ENCODE results near the gene CCDC47. TPM values are rescaled to one million over a fixed set of nuclear protein-coding genes. Genes with fewer than 3 reads are reported as not detected.

CCDC47 gene
- polyA plus RNA-seq, 3 donors from 2014 or later = 21.1 to 50.1 (median 43.3) TPM

DNA sequence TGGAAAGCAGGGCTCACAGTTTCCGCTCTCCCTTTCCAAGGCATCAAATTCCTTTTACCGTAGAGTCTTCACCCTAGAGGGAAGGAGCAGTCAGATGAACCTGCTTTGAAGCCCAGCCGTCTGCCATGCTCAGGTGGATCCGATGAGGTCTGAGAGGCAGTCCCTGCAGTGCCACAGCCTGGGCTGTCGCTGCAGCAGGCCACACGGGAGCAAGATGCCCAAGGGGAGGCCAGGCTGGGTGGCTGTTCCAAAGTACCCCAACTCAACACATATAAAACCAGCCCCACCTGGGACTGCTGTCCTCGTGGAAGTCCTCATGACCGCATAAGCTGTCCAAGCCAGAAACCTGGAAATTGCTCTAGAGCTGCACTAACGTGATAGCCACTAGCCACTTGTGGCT, 68.6 kb downstream of the CCDC47 start:
- no peaks in the 10 kb centered on the region for H3K9me3 Mint-ChIP-seq
- H3K4me3 Mint-ChIP-seq = peak overlapping the region in 2 of 5 donors; percentile 7 to 59
- peaks cover 9 to 29% (median 14%) of the 10 kb centered on the region in 3 donors for H3K27me3 Mint-ChIP-seq (ENCODE audit: low read depth in 3 of 3)
- H3K27ac Mint-ChIP-seq = peak overlapping the region; percentile 69 to 97 (median 95)
- H3K4me1 Mint-ChIP-seq = peaks cover 78 to 83% of the 10 kb centered on the region in 2 donors
- DNase-seq = no peak
- peaks cover 5 to 14% (median 13%) of the 10 kb centered on the region in 3 donors for H3K36me3 Mint-ChIP-seq

DNA sequence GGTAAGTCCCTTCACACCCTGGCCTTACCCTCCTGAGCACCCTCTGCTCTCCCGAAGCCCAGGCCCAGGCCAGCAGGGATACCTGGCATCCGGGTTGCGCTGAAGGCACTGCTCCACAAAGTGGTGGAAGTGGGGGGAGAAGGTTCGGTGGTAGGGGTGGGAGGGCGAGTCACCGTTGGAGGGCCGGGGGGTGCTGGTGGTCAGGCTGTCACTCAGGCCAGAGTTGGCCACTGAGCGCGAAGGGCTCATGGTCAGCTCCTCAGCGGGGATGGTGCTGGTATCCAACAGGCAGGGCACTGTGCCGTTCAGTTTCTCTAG, 69.2 kb downstream of the CCDC47 start:
- Mint-ChIP-seq H3K36me3 (peaks cover under 1 to 13% (median 10%) of the 10 kb centered on the region in 3 donors), H3K27me3 (ENCODE audit: low read depth in 3 of 3) (peaks cover 11 to 31% (median 16%) of the 10 kb centered on the region in 3 donors), H3K9me3 (no peaks in the 10 kb centered on the region), H3K27ac (peak overlapping the region in 5 of 6 donors; percentile 91 to 99 (median 96)), H3K4me1 (peaks cover 73 to 77% of the 10 kb centered on the region in 2 donors), H3K4me3 (peak overlapping the region in 3 of 5 donors; percentile 40 to 95 (median 91))
- DNase-seq = no peak

DNA sequence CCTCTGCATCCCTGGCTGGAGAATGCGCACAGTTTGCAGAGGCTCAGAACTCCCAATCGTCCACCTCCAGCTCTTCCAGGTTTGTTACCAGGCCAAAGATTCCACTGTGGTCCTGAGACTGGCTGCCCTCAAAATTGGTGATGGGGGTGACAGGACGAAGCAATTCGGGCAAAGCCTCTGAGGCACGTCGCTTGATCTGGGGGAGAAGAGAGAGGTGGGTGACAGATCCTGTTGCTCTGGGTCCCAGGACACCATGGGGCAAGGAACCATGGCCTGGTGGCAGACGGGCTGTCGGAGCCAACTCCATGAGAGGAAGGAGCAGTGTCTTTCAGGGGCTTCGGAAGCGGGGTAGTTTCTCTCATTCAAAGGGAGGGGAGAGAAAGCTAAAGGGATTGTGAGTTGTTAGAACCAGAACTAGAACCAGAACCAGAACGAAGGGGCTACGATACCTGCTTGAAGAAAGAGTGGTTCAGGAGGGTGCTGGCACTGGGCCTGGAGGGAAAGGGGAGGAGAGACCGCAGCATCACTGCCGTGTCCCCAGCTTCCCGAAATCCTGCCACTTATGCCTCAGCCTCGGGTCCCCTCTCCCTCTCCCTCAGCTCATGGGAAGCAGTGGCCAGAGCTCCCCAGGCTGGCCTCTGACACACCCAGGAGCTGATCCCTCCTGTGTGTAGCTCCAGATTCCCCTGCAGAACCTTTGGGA, 69.7 kb downstream of the CCDC47 start:
- Mint-ChIP-seq H3K27me3 (ENCODE audit: low read depth in 3 of 3) (peaks cover 13 to 31% (median 17%) of the 10 kb centered on the region in 3 donors), H3K9me3 (no peaks in the 10 kb centered on the region), H3K4me1 (peaks cover 68 to 72% of the 10 kb centered on the region in 2 donors), H3K4me3 (peak overlapping the region; percentile 63 to 95 (median 91)), H3K27ac (peak overlapping the region; percentile 91 to 99 (median 96)), H3K36me3 (peaks cover 0 to 13% (median 6%) of the 10 kb centered on the region in 3 donors)
- DNase-seq = no peak

DNA sequence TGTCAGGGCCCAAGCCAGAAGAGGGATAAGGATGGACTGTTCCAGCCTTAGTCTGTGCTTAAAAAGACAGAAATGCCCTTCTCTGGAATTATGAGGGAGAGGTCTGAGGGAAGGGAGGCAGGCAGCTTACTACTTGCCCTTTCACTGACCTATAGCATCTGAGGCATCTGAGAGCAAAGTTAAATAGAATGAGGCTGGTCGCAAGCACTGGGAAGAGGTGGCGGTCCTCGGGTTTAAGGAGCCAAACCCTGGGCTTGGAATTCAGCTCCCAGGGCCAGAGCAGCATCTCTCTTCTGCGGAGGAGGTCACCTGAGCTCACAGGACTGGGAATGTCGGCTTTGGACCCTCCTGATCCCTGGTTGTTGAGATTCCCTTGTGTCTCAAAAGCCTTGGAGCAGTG, 70.4 kb downstream of the CCDC47 start:
- Mint-ChIP-seq H3K27me3 (ENCODE audit: low read depth in 3 of 3) (peaks cover 20 to 34% (median 22%) of the 10 kb centered on the region in 3 donors), H3K4me3 (peak overlapping the region; percentile 90 to 95 (median 92)), H3K27ac (peak overlapping the region; percentile 91 to 99 (median 96)), H3K4me1 (peaks cover 62 to 65% of the 10 kb centered on the region in 2 donors), H3K36me3 (peaks cover under 1 to 15% (median 6%) of the 10 kb centered on the region in 3 donors), H3K9me3 (no peaks in the 10 kb centered on the region)
- no peak for DNase-seq

DNA sequence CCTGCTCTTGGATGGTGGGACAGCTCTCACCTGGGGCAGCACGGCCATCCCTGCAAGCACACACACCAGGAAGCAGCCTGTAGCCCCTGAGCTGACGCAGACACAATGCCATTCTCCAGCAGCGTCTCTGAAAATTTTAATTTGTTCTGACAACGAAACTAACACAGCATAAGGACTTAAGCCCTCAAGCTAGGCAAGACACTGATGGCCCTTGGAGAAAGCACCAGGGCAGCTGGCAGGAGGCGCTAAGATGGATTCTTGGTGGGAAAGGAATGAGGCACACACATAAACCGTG, 70.7 kb downstream of the CCDC47 start:
- Mint-ChIP-seq H3K27ac (peak overlapping the region; percentile 91 to 99 (median 96)), H3K36me3 (peaks cover 3 to 18% (median 9%) of the 10 kb centered on the region in 3 donors), H3K4me1 (peaks cover 66 to 67% of the 10 kb centered on the region in 2 donors), H3K4me3 (peak overlapping the region; percentile 90 to 95 (median 92)), H3K9me3 (no peaks in the 10 kb centered on the region), H3K27me3 (ENCODE audit: low read depth in 3 of 3) (peaks cover 23 to 37% (median 26%) of the 10 kb centered on the region in 3 donors)
- no peak for DNase-seq

DNA sequence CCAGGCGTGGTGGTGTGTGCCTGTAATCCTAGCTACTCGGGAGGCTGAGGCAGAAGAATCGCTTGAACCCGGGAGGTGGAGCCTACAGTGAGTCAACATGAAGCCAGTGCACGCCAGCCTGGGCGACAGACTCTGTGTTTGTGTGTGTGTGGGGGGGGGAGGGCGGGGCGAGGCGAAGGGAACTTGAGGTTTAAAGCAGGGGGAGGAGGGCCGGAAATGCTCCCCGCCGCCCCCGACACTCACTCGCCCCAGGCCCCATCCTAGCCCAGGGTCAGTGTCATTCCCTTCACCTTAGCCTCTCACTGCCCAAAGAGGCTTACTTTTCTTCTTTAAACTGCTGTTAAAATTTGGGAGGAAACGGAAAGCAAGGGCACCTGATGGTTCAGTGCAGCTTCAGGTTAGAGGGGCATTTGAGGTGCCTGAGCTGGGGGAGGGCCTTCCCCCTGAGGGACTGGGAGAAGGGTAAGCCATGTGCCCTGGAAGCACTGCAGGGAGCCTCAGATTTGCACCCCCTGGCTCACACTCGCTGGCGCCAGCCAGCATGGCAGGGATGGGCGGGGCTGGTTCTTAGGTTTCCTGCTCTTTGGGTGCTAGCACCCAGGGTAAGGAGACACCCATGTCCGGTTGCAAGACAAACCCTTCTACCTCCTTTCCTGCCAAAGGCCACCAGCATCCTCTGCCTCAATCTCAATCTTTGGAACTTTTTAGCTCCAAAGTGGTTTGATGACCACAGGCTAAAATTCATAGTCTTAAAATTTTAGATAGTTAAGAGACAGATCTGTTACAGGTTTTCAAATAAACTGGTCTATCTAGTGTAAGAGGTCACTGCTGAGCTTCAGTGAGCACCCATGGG, 71.3 kb downstream of the CCDC47 start:
- Mint-ChIP-seq H3K4me3 (peak overlapping the region; percentile 90 to 95 (median 92)), H3K36me3 (peaks cover 3 to 18% (median 9%) of the 10 kb centered on the region in 3 donors), H3K9me3 (no peaks in the 10 kb centered on the region), H3K27ac (peak overlapping the region; percentile 91 to 99 (median 96)), H3K4me1 (peaks cover 67 to 69% of the 10 kb centered on the region in 2 donors), H3K27me3 (ENCODE audit: low read depth in 3 of 3) (peaks cover 29 to 43% (median 29%) of the 10 kb centered on the region in 3 donors)
- peak; percentile 76 to 79 (median 79) for DNase-seq

DNA sequence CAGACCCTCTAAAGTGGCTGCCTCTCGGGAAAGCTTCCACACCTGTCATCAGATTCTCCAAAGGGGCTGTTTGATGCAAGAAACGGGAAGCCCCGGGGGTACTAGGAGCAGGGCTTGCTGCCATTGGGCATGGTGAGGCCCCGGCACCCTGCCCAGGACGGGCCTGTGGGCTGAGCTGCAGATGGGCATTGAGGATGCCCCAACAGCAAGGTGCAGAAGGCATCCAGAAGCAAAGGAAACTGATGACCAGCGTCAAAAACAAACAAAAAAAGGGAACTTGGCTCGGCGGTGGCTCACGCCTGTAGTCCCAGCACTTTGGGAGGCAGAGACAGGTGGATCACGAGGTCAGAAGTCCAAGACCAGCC, 72.0 kb downstream of the CCDC47 start:
- Mint-ChIP-seq H3K4me3 (peak overlapping the region; percentile 90 to 95 (median 92)), H3K27ac (peak overlapping the region; percentile 91 to 99 (median 96)), H3K27me3 (ENCODE audit: low read depth in 3 of 3) (peaks cover 31 to 43% (median 33%) of the 10 kb centered on the region in 3 donors), H3K9me3 (no peaks in the 10 kb centered on the region), H3K4me1 (peaks cover 67 to 69% of the 10 kb centered on the region in 2 donors), H3K36me3 (peaks cover 3 to 21% (median 9%) of the 10 kb centered on the region in 3 donors)
- no peak for DNase-seq

DNA sequence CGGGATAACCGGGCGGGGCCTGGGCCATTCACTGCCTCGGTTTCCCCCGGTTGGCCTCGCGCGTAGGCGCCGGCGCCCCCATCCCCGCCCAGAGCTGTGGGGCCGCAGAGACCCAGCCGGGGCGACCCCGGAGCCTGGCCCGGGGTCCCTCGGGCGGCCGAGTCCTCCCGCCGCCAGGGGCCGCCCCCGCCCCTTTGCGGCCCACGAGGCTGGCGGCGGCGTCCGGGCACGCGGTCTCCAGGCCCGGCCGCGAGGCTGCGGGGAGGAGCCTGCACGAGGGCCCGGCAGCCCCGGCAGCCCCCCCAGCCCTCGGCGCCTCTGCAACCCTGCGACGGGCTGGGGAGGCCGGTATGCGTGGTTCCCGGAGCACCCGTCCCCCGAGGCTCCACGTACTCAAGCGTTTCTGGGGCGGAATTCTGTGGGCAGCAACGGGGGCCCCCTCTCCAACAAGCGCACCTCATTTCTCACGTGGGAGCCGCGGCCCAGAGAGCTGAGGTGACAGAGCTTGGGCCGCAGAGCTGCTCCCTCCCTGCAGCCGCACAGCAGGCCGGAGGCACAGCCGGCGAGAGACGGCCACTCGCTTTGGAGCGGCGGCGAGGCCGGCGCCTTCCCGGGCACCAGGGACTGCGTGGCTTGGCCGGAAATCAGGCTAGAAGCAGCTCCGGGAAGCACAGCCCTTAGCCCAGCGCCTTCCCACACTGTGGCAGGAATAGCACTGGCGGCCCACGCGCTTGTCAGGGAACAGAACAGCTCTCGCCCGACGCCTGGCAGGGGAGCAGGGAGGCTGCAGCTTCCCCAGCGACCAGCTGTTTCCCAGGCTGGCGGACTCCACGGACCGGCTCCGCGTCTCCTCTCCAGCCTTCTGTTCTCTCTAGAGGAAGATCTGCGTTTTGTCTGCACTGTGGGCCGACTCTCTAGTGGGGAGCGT, 72.6 kb downstream of the CCDC47 start:
- Mint-ChIP-seq H3K9me3 (no peaks in the 10 kb centered on the region), H3K27me3 (ENCODE audit: low read depth in 3 of 3) (peaks cover 36 to 40% (median 37%) of the 10 kb centered on the region in 3 donors), H3K27ac (peak overlapping the region; percentile 91 to 99 (median 96)), H3K36me3 (peaks cover 3 to 26% (median 9%) of the 10 kb centered on the region in 3 donors), H3K4me1 (peaks cover 67 to 69% of the 10 kb centered on the region in 2 donors), H3K4me3 (peak overlapping the region; percentile 90 to 95 (median 92))
- peak; percentile 78 to 81 (median 80) for DNase-seq

DNA sequence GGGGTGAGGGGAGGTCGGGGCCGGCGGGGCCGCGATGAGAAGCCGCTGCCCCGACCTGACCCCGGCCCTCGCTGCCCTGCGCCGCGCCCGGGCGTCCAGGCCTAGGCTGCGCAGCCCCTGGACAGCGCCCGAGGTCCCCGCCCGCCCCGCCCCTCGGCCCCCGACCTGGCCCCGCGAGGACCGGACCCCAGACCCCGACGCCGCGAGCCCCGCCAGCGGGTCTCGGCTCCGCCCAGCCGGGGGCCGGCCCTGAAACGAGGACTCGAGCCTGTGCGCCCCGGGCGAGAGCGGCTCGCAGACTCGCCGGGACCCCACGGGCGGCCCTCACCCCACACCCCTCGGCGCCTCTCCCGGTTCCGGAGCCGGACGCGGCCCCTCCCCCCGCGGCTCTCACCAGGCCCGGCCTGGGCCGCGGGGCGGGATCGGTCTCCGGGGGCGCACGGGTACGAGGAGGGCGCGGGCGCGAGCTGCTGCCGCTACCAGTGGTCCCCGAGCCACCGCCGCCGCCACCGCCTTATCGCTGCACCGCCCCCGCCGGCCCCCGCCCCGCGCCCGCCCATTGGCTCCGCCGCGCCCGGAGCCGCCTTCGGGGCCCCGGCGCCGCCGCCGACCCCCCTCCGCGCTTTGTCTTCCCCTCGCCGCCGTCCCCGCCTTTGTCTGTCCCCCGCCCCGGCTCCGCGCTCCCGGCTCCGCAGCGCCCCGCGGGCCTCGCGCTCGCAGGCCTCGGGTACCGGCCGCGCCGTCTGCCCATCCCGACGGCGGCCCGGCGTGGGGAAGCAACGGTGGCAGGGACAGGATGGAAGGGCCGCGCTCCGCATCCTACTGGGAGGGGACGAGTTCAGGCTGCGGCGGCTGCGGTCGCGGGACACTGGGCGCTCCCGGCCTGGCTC, 73.5 kb downstream of the CCDC47 start, which contains the start of gene LIMD2:
Gene LIMD2 (minus strand): TSS at position 488 of the 890 bp plus-strand sequence. CDS start 827 bp downstream, outside the sequence.
- Mint-ChIP-seq H3K27me3 (ENCODE audit: low read depth in 3 of 3) (peaks cover 39 to 45% (median 39%) of the 10 kb centered on the region in 3 donors), H3K27ac (peak within 1 kb of the TSS; percentile 91 to 99 (median 96)), H3K4me1 (peaks cover 67 to 69% of the 10 kb centered on the region in 2 donors), H3K36me3 (peaks cover 3 to 22% (median 9%) of the 10 kb centered on the region in 3 donors), H3K4me3 (peak within 1 kb of the TSS; percentile 92 to 99 (median 97)), H3K9me3 (no peaks in the 10 kb centered on the region)
- DNase-seq = peak; percentile 79 to 84 (median 84)

DNA sequence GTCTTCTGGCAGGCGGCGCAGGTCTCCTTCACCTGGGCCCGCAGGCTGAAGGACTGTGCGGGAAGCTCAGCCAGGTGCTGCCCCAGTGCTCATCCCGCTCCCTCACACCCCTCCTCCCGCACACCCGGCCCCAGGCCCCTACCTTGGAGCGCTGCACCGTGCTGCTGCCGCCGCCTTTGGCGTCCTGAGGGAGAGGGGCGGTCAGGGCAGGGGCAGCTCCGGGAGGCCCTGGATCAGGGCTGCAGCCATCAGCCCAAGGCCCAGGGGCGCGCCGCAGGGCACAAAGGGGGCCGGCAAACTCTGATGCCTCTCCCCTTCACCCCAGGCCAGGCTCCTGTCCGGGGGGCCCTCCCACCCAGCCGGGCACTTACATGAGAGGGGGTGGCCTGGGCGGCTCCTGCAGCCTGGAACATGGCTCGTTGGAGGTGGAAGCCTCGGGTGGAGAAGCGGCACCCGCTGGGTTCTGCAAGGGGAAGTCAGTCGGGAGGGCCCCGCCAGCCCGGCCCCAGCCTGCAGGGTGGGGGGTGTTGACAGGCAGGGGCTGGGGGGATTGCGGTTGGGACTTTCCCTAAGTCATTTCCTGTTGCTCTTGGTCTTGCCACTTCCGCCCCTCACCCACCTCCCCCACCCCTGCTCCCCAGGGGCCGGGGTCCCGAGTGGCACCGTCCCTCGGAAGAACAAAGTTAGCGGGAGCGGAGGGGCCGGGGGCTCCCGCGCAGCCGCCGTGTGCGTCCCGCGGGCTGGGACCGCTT, 74.3 kb downstream of the CCDC47 start:
- Mint-ChIP-seq H3K4me3 (peak overlapping the region; percentile 96 to 99 (median 97)), H3K36me3 (peaks cover 3 to 22% (median 9%) of the 10 kb centered on the region in 3 donors), H3K27ac (peak overlapping the region; percentile 92 to 99 (median 97))

DNA sequence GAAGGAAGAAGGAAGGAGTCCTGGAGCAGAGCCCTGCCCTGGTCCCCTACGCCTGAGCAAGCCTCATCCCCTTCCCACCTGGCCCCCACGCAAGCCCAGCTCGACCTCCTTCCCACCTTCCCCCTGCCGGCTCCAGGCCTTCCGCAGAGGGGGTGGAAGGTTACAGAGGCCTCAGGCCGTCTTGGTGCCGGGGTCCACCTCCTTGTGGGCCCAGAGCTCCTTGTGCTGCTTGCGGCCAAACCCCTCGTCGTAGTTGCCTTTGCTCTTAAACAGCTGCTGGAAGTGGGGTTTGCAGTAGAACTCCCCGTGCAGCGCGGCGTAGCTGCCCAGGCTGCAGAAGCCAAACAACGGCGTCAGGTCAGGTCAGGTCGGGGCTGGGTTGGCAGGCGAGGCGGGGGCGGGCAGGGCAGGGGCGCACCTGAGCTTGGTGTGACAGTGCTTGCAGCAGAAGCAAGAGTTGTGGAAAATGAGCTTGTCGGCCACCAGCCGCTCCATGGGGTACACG, 75.0 kb downstream of the CCDC47 start:
- peak overlapping the region; percentile 92 to 99 (median 98) for H3K27ac Mint-ChIP-seq
- H3K9me3 Mint-ChIP-seq = no peaks in the 10 kb centered on the region
- H3K36me3 Mint-ChIP-seq = peaks cover 3 to 18% (median 4%) of the 10 kb centered on the region in 3 donors
- H3K4me3 Mint-ChIP-seq = peak overlapping the region; percentile 96 to 99 (median 97)
- H3K27me3 Mint-ChIP-seq (ENCODE audit: low read depth in 3 of 3) = peaks cover 39 to 53% (median 40%) of the 10 kb centered on the region in 3 donors
- H3K4me1 Mint-ChIP-seq = peaks cover 68 to 69% of the 10 kb centered on the region in 2 donors
- peak in 2 of 3 donors; percentile 12 to 33 for DNase-seq

More for the DNA sequence above, 74.3 kb downstream of the CCDC47 start:
- peak; percentile 93 to 95 (median 94) for DNase-seq
- peaks cover 70 to 73% of the 10 kb centered on the region in 2 donors for H3K4me1 Mint-ChIP-seq
- H3K27me3 Mint-ChIP-seq (ENCODE audit: low read depth in 3 of 3) = peaks cover 39 to 52% (median 40%) of the 10 kb centered on the region in 3 donors
- H3K9me3 Mint-ChIP-seq = no peaks in the 10 kb centered on the region
